DOHH2 (cell line): ENCODE measurements around the gene EPB41L2.

Experiments
- EZH2phosphoT487 ChIP-seq: fragments of 200-600 bp; sonication (generic); IDR thresholded peaks from 2 replicates; pipeline ENCODE4 v1.6.1; 2017; ENCODE audit warnings: borderline replicate concordance, mild to moderate bottlenecking, antibody characterized with exemption, low read length, moderate library complexity, mixed read lengths
- TF ChIP-seq, protein P1 (sequence below): fragments of 200-600 bp; sonication (generic); IDR thresholded peaks from one replicate; pipeline ENCODE4 v1.5.1; 2014; ENCODE audit warnings: antibody characterized with exemption, mild to moderate bottlenecking, low read depth, low read length; ENCODE audit not compliant: poor library complexity, severe bottlenecking

- TF ChIP-seq, protein P1, sequence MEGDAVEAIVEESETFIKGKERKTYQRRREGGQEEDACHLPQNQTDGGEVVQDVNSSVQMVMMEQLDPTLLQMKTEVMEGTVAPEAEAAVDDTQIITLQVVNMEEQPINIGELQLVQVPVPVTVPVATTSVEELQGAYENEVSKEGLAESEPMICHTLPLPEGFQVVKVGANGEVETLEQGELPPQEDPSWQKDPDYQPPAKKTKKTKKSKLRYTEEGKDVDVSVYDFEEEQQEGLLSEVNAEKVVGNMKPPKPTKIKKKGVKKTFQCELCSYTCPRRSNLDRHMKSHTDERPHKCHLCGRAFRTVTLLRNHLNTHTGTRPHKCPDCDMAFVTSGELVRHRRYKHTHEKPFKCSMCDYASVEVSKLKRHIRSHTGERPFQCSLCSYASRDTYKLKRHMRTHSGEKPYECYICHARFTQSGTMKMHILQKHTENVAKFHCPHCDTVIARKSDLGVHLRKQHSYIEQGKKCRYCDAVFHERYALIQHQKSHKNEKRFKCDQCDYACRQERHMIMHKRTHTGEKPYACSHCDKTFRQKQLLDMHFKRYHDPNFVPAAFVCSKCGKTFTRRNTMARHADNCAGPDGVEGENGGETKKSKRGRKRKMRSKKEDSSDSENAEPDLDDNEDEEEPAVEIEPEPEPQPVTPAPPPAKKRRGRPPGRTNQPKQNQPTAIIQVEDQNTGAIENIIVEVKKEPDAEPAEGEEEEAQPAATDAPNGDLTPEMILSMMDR: no peak
- no peak for TF ChIP-seq EZH2phosphoT487
Observed at GRCh38 chr6:131112249-131112648, 49.2 kb upstream of the EPB41L2 start.
